C4-2B (cell line): ENCODE results near the gene IL27RA.

Experiments
- ZFX ChIP-seq: fragments of 450-650 bp; IDR thresholded peaks from 2 replicates; pipeline ENCODE4 v1.6.1; 2017
- TF ChIP-seq, protein P1 (sequence below): fragments of 450-650 bp; conservative IDR thresholded peaks from 2 replicates; pipeline ENCODE4 v1.5.1; 2017; ENCODE audit warnings: mild to moderate bottlenecking

DNA sequence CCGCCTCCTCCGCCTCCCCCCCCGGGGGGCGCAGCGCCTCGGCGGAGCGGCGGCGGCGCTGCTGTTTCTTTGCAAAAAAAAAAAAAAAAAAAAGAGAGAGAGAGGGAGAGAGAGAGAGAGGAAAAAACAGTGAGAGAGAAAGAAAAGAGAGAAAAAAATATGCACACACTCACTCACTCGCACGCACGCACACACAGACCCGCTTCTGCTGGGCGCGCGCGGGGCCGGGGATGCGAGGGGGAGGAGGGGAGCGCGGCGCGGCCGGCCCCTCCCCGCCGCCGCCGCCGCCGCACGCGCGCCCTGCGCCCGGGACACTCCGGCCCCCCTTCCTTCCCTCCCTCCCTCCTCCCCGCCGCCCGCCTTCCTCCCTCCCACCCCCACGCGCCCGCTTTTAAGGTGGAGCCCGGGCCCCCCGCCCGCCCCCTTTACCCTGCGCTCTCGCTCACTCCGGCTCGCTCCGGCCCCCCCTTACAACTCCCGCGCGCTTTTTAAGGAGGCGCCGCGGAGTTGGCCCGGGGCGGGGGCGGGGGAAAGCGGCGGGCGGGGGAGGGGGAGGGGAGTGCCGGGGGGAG, 59.0 kb downstream of the IL27RA start, which contains the start of gene SAMD1:
- TF ChIP-seq, protein P1, sequence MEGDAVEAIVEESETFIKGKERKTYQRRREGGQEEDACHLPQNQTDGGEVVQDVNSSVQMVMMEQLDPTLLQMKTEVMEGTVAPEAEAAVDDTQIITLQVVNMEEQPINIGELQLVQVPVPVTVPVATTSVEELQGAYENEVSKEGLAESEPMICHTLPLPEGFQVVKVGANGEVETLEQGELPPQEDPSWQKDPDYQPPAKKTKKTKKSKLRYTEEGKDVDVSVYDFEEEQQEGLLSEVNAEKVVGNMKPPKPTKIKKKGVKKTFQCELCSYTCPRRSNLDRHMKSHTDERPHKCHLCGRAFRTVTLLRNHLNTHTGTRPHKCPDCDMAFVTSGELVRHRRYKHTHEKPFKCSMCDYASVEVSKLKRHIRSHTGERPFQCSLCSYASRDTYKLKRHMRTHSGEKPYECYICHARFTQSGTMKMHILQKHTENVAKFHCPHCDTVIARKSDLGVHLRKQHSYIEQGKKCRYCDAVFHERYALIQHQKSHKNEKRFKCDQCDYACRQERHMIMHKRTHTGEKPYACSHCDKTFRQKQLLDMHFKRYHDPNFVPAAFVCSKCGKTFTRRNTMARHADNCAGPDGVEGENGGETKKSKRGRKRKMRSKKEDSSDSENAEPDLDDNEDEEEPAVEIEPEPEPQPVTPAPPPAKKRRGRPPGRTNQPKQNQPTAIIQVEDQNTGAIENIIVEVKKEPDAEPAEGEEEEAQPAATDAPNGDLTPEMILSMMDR, result no peak
- no peak for TF ChIP-seq ZFX
